T-cell (primary cell): ENCODE data around the gene RNF130. TPM values are rescaled to one million over a fixed set of nuclear protein-coding genes. Genes with fewer than 3 reads are reported as not detected.
"Not testable (repeated sequence)": the region's sequence is repeated elsewhere in the genome, so short reads cannot be mapped to it uniquely, and the experiment has no call there.

ENCODE experiments used
- ATAC-seq, 4 experiments: fragments of 200-7000 bp in 3 of 4; fragments of 150-1000 bp in 1 of 4; cut with Tn5 transposase; replicated peaks in 1 of 4; 1 replicate in 3 of 4; 2 replicates in 1 of 4; pipeline ENCODE4 v1.10.0; 2021; ENCODE audit warnings: moderate library complexity in 3 of 4, mild to moderate bottlenecking in 2 of 4, moderate number of reproducible peaks in 1 of 4
- CTCF ChIA-PET, 2 donors: fragments of 300-600 bp; sonication (Branson Sonifier 250); formaldehyde crosslinking; loops; one replicate each; lab custom pipeline; 2022; ENCODE audit warnings: antibody characterized with exemption in 2 of 2; lab: Charles Lee
- POLR2A ChIA-PET, 2 donors: fragments of 300-600 bp; sonication (Branson Sonifier 250); formaldehyde crosslinking; loops; one replicate each; lab custom pipeline; 2022; ENCODE audit warnings: antibody characterized with exemption in 2 of 2; lab: Charles Lee
- DNase-seq, 35 experiments: peaks; one replicate each; pipeline versions ENCODE4 v3.0.0 to v3.0.0-alpha.2; 2013 to 2023
- H3K27ac ChIP-seq: one replicate; pipeline ENCODE4 v1.5.1; 2013; ENCODE audit warnings: low read length
- H3K27me3 ChIP-seq, 2 experiments: replicated peaks in 1 of 2; 1 replicate in 1 of 2; 2 replicates in 1 of 2; pipeline versions ENCODE4 v1.6.1 to v1.7.0; 2013; ENCODE audit warnings: low read length in 1 of 2, mixed read lengths in 1 of 2; ENCODE audit not compliant: control insufficient read depth in 2 of 2, insufficient read depth in 2 of 2; ENCODE audit errors: extremely low read depth in 1 of 2
- H3K36me3 ChIP-seq, 2 donors: 1 replicate in 1 of 2; 2 replicates in 1 of 2; pipeline versions ENCODE4 v1.6.1 to v1.7.0; 2013; ENCODE audit warnings: low read length in 1 of 2; ENCODE audit not compliant: control insufficient read depth in 2 of 2, insufficient read depth in 1 of 2; ENCODE audit errors: extremely low read depth in 1 of 2
- H3K4me1 ChIP-seq, 2 experiments: 1 replicate in 1 of 2; 2 replicates in 1 of 2; pipeline versions ENCODE4 v1.6.1 to v1.7.0; 2013; ENCODE audit warnings: low read length in 2 of 2, mixed read lengths in 1 of 2; ENCODE audit not compliant: insufficient read depth in 2 of 2, control insufficient read depth in 1 of 2; ENCODE audit errors: extremely low read depth in 1 of 2
- H3K4me3 ChIP-seq, 2 donors: 1 replicate in 1 of 2; 2 replicates in 1 of 2; pipeline versions ENCODE4 v1.5.1 to v1.7.0; 2013; ENCODE audit warnings: mild to moderate bottlenecking in 2 of 2, low read length in 1 of 2, moderate library complexity in 1 of 2; ENCODE audit not compliant: control insufficient read depth in 1 of 2; ENCODE audit errors: extremely low read depth in 1 of 2
- H3K9me3 ChIP-seq: 2 replicates; pipeline ENCODE4 v1.7.0; 2013
- H3K27ac Mint-ChIP-seq, 2 donors: one replicate each; pipeline ENCODE4 v1.8.0; 2020 to 2021; ENCODE audit warnings: mild to moderate bottlenecking in 2 of 2, mixed read lengths in 2 of 2
- H3K27me3 Mint-ChIP-seq, 2 donors: one replicate each; pipeline ENCODE4 v1.8.0; 2021 to 2022; ENCODE audit warnings: mixed read lengths in 2 of 2
- H3K36me3 Mint-ChIP-seq: one replicate; pipeline ENCODE4 v1.8.0; 2021; ENCODE audit warnings: mixed read lengths
- H3K4me1 Mint-ChIP-seq, 3 donors: one replicate each; pipeline ENCODE4 v1.8.0; 2020 to 2022; ENCODE audit warnings: mixed read lengths in 3 of 3, mild to moderate bottlenecking in 1 of 3
- H3K4me3 Mint-ChIP-seq, 3 donors: one replicate each; pipeline ENCODE4 v1.8.0; 2020 to 2022; ENCODE audit warnings: mild to moderate bottlenecking in 3 of 3, mixed read lengths in 3 of 3, moderate library complexity in 3 of 3
- H3K9me3 Mint-ChIP-seq, 3 donors: one replicate each; pipeline ENCODE4 v1.8.0; 2020 to 2022; ENCODE audit warnings: mixed read lengths in 3 of 3
- WGBS: methylation state at CpG from one replicate; pipeline ENCODE4 v1.1.5; 2013; ENCODE audit warnings: missing lambda C conversion rate; ENCODE audit not compliant: insufficient coverage; 5-methylcytosine and 5-hydroxymethylcytosine counted together
- total RNA-seq, 35 experiments: library from RNA in 6 of 35; stranded (reverse) in 6 of 35; fragments of 120-200 nt in 1 of 35; gene quantifications; one replicate each; pipeline versions ENCODE4 v1.2.1 to v1.2.4 and lab custom pipeline; 2013 to 2026

The RNF130 gene
- total RNA-seq, 5 donors from 2014 or later (not counting 1 experiment from before 2014, with no cell fraction given), result 15.0 to 17.0 (median 16.3) TPM

DNA sequence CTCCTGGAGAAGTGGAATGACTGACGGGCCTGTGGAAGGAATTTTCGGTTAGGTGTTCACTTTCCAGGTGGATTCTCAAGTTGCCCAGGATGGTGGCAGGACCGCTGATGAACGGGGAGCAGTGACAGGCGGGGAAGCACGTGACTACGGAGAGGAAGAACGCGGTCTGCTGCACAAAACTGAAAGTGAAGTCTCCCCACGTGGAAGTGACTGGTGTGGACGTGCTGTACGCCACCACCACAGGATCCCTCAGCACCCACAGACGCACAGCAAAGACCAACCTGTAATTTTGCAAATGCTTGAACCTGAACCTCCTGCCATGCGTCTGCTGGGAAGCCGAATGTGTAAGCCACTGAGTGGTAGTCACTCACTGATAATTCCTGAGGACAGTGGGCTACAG lies 51.4 kb downstream of the RNF130 start:
- no peak overlapping the region for H3K27ac Mint-ChIP-seq
- H3K36me3 ChIP-seq, result no peaks in the 10 kb centered on the region
- no peak overlapping the region for H3K4me3 ChIP-seq
- no peaks in the 10 kb centered on the region for H3K4me1 ChIP-seq
- POLR2A ChIA-PET, result no interaction called here
- H3K9me3 Mint-ChIP-seq, result no peaks in the 10 kb centered on the region
- H3K4me3 Mint-ChIP-seq, result no peak overlapping the region
- no peaks in the 10 kb centered on the region for H3K27me3 Mint-ChIP-seq
- DNase-seq (peak in 3 of 35 experiments; percentile 13 to 31 (median 15)), ATAC-seq (no peak)
- no peak overlapping the region for H3K27ac ChIP-seq
- CTCF ChIA-PET, result no interaction called here
- H3K27me3 ChIP-seq, result no peaks in the 10 kb centered on the region
- peaks cover 30% of the 10 kb centered on the region for H3K36me3 Mint-ChIP-seq
- WGBS, result 92% methylated on average over 13 of the region's 15 CpGs
- H3K9me3 ChIP-seq, result no peaks in the 10 kb centered on the region
- H3K4me1 Mint-ChIP-seq, result peaks cover 0 to 6% (median 0%) of the 10 kb centered on the region in 3 donors

DNA sequence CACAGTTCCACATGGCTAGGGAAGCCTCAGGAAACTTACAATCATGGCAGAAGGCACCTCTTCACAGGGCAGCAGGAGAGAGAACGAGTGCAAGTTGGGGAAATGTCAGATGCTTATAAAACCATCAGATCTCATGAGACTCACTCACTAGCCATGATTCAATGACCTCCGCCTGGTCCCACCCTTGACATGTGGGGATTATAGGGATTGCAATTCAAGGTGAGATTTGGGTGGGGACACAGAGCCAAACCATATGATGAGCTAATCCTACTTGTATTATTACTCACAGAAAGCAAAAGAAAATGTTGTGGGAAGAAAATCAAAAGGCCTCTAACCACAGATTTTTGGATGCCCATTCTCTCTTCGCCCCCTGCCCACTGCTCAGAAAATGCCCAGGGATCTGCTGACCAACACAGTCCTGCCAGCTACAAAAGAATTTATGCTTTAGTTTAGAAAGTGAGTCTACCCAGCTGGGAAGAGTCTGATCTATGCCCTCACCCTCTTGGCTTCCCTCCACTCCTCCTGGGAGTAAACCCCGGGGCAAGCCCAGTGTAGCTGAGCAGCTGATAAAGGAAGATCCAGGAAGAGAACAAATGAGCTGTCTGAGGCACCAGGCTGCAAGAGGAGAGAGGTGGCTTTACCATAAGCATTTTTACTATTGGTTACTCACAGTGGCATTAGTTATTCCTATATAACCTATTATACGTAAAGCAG lies 53.1 kb downstream of the RNF130 start:
- Histone ChIP-seq H3K4me1 (no peaks in the 10 kb centered on the region), H3K4me3 (no peak overlapping the region), H3K9me3 (no peaks in the 10 kb centered on the region), H3K27ac (no peak overlapping the region), H3K36me3 (no peaks in the 10 kb centered on the region), H3K27me3 (no peaks in the 10 kb centered on the region)
- WGBS, result 75% methylated on average over 1 of the region's 5 CpGs
- ChIA-PET POLR2A (no interaction called here), CTCF (no interaction called here)
- Mint-ChIP-seq H3K36me3 (peaks cover 18% of the 10 kb centered on the region), H3K27ac (no peak overlapping the region), H3K4me3 (no peak overlapping the region), H3K9me3 (no peaks in the 10 kb centered on the region), H3K4me1 (peaks cover 0 to 6% (median 0%) of the 10 kb centered on the region in 3 donors), H3K27me3 (no peaks in the 10 kb centered on the region)
- ATAC-seq (no peak), DNase-seq (no peak)

- H3K27me3 Mint-ChIP-seq, H3K27ac Mint-ChIP-seq, H3K4me3 ChIP-seq, H3K4me1 ChIP-seq, H3K4me3 Mint-ChIP-seq, H3K4me1 Mint-ChIP-seq, ATAC-seq, POLR2A ChIA-PET, H3K9me3 Mint-ChIP-seq, H3K27ac ChIP-seq, H3K9me3 ChIP-seq, H3K27me3 ChIP-seq, H3K36me3 ChIP-seq, DNase-seq, CTCF ChIA-PET: not testable (repeated sequence)
- H3K36me3 Mint-ChIP-seq, result peaks cover 25% of the 10 kb centered on the region
- WGBS, result no CpG with 5 or more reads among the region's 1 CpG
Measured at GRCh38 chr5:180015523-180015922, 56.0 kb downstream of the RNF130 start.

- H3K27me3 Mint-ChIP-seq, result no peaks in the 10 kb centered on the region
- H3K27me3 ChIP-seq, result no peaks in the 10 kb centered on the region
- H3K4me3 ChIP-seq, result no peak overlapping the region
- no peaks in the 10 kb centered on the region for H3K4me1 ChIP-seq
- peaks cover 20% of the 10 kb centered on the region for H3K36me3 Mint-ChIP-seq
- CTCF ChIA-PET, result no interaction called here
- 60% methylated on average over 1 of the region's 1 CpG for WGBS
- H3K36me3 ChIP-seq, result no peaks in the 10 kb centered on the region
- H3K9me3 ChIP-seq, result no peaks in the 10 kb centered on the region
- H3K27ac Mint-ChIP-seq, result no peak overlapping the region
- H3K27ac ChIP-seq, result no peak overlapping the region
- DNase-seq, result no peak
- no peak overlapping the region for H3K4me3 Mint-ChIP-seq
- no peaks in the 10 kb centered on the region for H3K4me1 Mint-ChIP-seq
- H3K9me3 Mint-ChIP-seq, result no peaks in the 10 kb centered on the region
- POLR2A ChIA-PET, result no interaction called here
- ATAC-seq, result no peak
Measured at GRCh38 chr5:180013678-180014077, 57.9 kb downstream of the RNF130 start.

- Histone ChIP-seq H3K9me3 (no peaks in the 10 kb centered on the region), H3K27me3 (no peaks in the 10 kb centered on the region), H3K4me1 (peaks cover 0 to 7% of the 10 kb centered on the region in 2 experiments), H3K27ac (no peak overlapping the region), H3K4me3 (no peak overlapping the region), H3K36me3 (no peaks in the 10 kb centered on the region)
- H3K27me3 Mint-ChIP-seq, result no peaks in the 10 kb centered on the region
- no peak for DNase-seq
- H3K9me3 Mint-ChIP-seq, result no peaks in the 10 kb centered on the region
- peaks cover 20% of the 10 kb centered on the region for H3K36me3 Mint-ChIP-seq
- ATAC-seq, result no peak
- no peak overlapping the region for H3K4me3 Mint-ChIP-seq
- POLR2A ChIA-PET, result no interaction called here
- H3K27ac Mint-ChIP-seq, result no peak overlapping the region
- CTCF ChIA-PET, result no interaction called here
- WGBS, result no CpG with 5 or more reads among the region's 2 CpGs
- peaks cover 6 to 9% (median 8%) of the 10 kb centered on the region in 3 donors for H3K4me1 Mint-ChIP-seq
Measured at GRCh38 chr5:180012316-180012715, 59.2 kb downstream of the RNF130 start.

DNA sequence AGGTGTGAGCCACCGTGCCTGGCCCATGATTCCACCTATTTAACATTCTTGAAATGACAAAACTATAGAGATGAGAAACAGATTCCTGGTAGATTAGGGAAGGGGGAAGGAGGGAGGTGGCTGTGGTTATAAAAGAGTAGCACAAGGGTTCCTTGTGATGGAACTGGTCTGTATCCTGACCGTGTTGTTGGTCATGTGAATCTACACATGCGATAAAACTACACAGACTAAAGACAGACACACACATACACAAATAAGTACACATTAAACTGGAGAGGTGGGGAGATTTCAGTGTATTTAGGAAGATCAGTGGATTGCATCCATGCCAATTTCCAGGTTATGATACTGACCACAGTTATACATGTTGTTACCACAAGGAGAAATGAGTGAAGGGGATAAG lies 60.9 kb downstream of the RNF130 start:
- H3K36me3 ChIP-seq, result no peaks in the 10 kb centered on the region
- H3K4me1 ChIP-seq, result peaks cover 0 to 11% of the 10 kb centered on the region in 2 experiments
- CTCF ChIA-PET, result interaction anchor here in 1 of 2 donors (0.6 kb wide), 1 partner anchor 1279 kb away, joined by 3 read pairs; no protein-coding TSS in a partner anchor
- Mint-ChIP-seq H3K27me3 (no peaks in the 10 kb centered on the region), H3K4me1 (peaks cover 12 to 20% (median 20%) of the 10 kb centered on the region in 3 donors), H3K36me3 (peaks cover 22% of the 10 kb centered on the region), H3K27ac (no peak overlapping the region), H3K9me3 (no peaks in the 10 kb centered on the region), H3K4me3 (no peak overlapping the region)
- DNase-seq (no peak), ATAC-seq (no peak)
- no CpG with 5 or more reads among the region's 3 CpGs for WGBS
- no peaks in the 10 kb centered on the region for H3K9me3 ChIP-seq
- no peaks in the 10 kb centered on the region for H3K27me3 ChIP-seq
- H3K27ac ChIP-seq, result no peak overlapping the region
- no peak overlapping the region for H3K4me3 ChIP-seq
- POLR2A ChIA-PET, result no interaction called here
